HepG2 (cell line): ENCODE measurements around the gene TEKT2. TPM values are rescaled to one million over a fixed set of nuclear protein-coding genes. Genes with fewer than 3 reads are reported as not detected.

Source experiments
- ARID3A ChIP-seq: IDR thresholded peaks from 2 replicates; pipeline ENCODE4 v1.6.1; 2012; ENCODE audit warnings: low read depth, low read length, improper control_type of control experiment
- ASH2L ChIP-seq: fragments of 300-600, 200-600 bp; sonication (generic); IDR thresholded peaks from 2 replicates; pipeline ENCODE4 v1.7.0; 2017; ENCODE audit warnings: low read depth, mild to moderate bottlenecking, moderate library complexity, mixed read lengths, low read length; ENCODE audit not compliant: insufficient read length
- CREB3 ChIP-seq: sonication (generic); formaldehyde crosslinking; IDR thresholded peaks from 2 replicates; pipeline ENCODE4 v1.5.0; 2020; ENCODE audit warnings: missing genetic modification reagents
- ERF ChIP-seq: IDR thresholded peaks from 2 replicates; pipeline ENCODE4 v1.6.1; 2018; ENCODE audit warnings: missing biosample characterization, missing genetic modification reagents
- HDAC2 ChIP-seq: sonication (generic); formaldehyde crosslinking; IDR thresholded peaks from 2 replicates; pipeline ENCODE4 v1.4.0; 2020; ENCODE audit warnings: missing genetic modification reagents
- HDAC6 ChIP-seq: fragments of 200-600 bp; sonication (generic); IDR thresholded peaks from 2 replicates; pipeline ENCODE4 v1.7.0; 2017; ENCODE audit warnings: mild to moderate bottlenecking, antibody characterized with exemption, low read length, low read depth
- HES4 ChIP-seq: sonication (generic); formaldehyde crosslinking; IDR thresholded peaks from 2 replicates; pipeline ENCODE4 v1.9.0; 2021; ENCODE audit warnings: mild to moderate bottlenecking, missing genetic modification reagents, borderline replicate concordance
- IRX3 ChIP-seq: sonication (generic); formaldehyde crosslinking; IDR thresholded peaks from 2 replicates; pipeline ENCODE4 v1.8.1; 2023; ENCODE audit warnings: mild to moderate bottlenecking, low read depth, missing genetic modification reagents, borderline replicate concordance
- MXD1 ChIP-seq: sonication (generic); formaldehyde crosslinking; IDR thresholded peaks from 2 replicates; pipeline ENCODE4 v1.4.0; 2020; ENCODE audit warnings: mild to moderate bottlenecking, missing genetic modification reagents
- NCOA1 ChIP-seq: sonication (generic); formaldehyde crosslinking; IDR thresholded peaks from 2 replicates; pipeline ENCODE4 v1.9.0; 2021; ENCODE audit warnings: missing genetic modification reagents
- TBX2 ChIP-seq: sonication (generic); formaldehyde crosslinking; IDR thresholded peaks from 2 replicates; pipeline ENCODE4 v1.5.0; 2020; ENCODE audit warnings: missing genetic modification reagents, mild to moderate bottlenecking, borderline replicate concordance
- ZBTB34 ChIP-seq: sonication (generic); formaldehyde crosslinking; IDR thresholded peaks from 2 replicates; pipeline ENCODE4 v1.8.0; 2022; ENCODE audit warnings: mild to moderate bottlenecking, missing genetic modification reagents
- ZFYVE20 ChIP-seq: sonication (generic); formaldehyde crosslinking; IDR thresholded peaks from 2 replicates; pipeline ENCODE4 v1.8.0; 2023; ENCODE audit warnings: low read depth, mild to moderate bottlenecking, moderate library complexity, missing genetic modification reagents, borderline replicate concordance
- ZHX1 ChIP-seq: sonication (generic); formaldehyde crosslinking; IDR thresholded peaks from 2 replicates; pipeline ENCODE4 v1.8.1; 2022; ENCODE audit warnings: low read depth, mild to moderate bottlenecking, missing genetic modification reagents
- ZNF670 ChIP-seq: sonication (generic); formaldehyde crosslinking; IDR thresholded peaks from 2 replicates; pipeline ENCODE4 v1.8.0; 2022; ENCODE audit warnings: mild to moderate bottlenecking, missing genetic modification reagents, borderline replicate concordance
- polyA plus RNA-seq, 8 experiments: library from polyadenylated mRNA; depleted of rRNA in 3 of 8; stranded (reverse) in 7 of 8; unstranded in 1 of 8; fragments of >200 nt; fragmentation: Illumina TruSeq in 4 of 8; extraction: Trizol in 4 of 8; gene quantifications; 2 replicates each; pipeline versions ENCODE4 v1.2.1 to v1.2.3, GENCODE V29; 2011 to 2016; ENCODE audit warnings: low read depth in 4 of 8, missing spikeins in 1 of 8, mixed read lengths in 1 of 8; ENCODE audit not compliant: insufficient read depth in 1 of 8
- total RNA-seq, 5 experiments: library from RNA; depleted of rRNA; stranded (reverse); fragments of >200 nt; fragmentation: Illumina TruSeq; extraction: Trizol; gene quantifications; 2 replicates each; pipeline ENCODE4 v1.2.3, GENCODE V29; 2016; ENCODE audit warnings: low read depth in 1 of 5
- TF ChIP-seq, protein P1 (sequence below): sonication (generic); formaldehyde crosslinking; IDR thresholded peaks from 2 replicates; pipeline ENCODE4 v1.8.1; 2023; ENCODE audit warnings: missing genetic modification reagents, inconsistent platforms, borderline replicate concordance
- TF ChIP-seq, protein P2 (sequence below): sonication (generic); formaldehyde crosslinking; IDR thresholded peaks from 2 replicates; pipeline ENCODE4 v1.4.0; 2020; ENCODE audit warnings: mild to moderate bottlenecking, missing genetic modification reagents

TEKT2 gene
- total and polyA plus RNA-seq, 2 of the 13 experiments (the other 11 are each of a cell fraction or from before 2014, with no cell fraction given): 0.31 to 0.38 TPM

DNA sequence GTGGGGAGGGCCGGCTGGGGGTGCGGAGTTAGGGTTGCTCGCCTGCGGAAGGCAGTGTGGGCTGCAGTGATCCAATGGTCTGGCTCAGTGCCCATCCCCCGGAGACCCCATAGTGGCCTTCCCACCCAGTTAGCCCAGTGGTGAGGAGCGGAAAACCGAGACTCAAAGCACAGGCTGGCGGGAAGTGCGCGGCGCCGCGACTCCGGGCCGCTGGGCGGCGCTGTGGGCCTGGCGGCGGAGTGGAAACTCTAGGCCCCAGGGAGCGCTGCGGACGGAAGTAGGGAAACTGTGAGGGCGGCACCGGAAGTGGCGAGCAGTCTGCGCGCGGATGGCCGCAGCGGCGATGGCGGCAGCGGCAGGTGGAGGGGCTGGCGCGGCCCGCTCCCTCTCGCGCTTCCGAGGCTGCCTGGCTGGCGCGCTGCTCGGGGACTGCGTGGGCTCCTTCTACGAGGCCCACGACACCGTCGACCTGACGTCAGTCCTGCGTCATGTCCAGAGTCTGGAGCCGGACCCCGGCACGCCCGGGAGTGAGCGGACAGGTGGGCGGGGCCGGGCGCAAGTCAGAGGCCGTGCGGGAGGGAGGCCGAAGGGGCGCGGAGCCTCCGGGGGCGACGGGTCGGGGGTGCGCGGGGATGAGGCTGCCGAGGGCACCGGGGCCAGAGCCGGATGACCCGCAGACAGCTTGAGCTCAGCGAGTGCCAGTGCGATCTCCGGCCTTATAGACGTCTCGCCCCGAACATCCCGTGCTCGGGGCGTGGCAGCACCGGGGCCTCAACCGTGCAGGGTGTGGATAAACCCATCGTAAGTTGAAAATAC lies 4.9 kb downstream of the TEKT2 start, which contains the start of gene ADPRS (continued):
- TF ChIP-seq ZHX1 (CRISPR knock-in tag) (peak; percentile 89; the same call in 1 of the 2 replicates), ZFYVE20 (CRISPR knock-in tag) (peak; percentile 14; the same call in 1 of the 2 replicates), TBX2 (CRISPR knock-in tag) (peak; percentile 91), ZNF670 (CRISPR knock-in tag) (peak; percentile 81; the same call in 1 of the 2 replicates), IRX3 (CRISPR knock-in tag) (no peak), HDAC6 (no peak), MXD1 (CRISPR knock-in tag) (no peak), ZBTB34 (CRISPR knock-in tag) (no peak), HES4 (CRISPR knock-in tag) (peak; percentile 98), ASH2L (peak; percentile 97), NCOA1 (CRISPR knock-in tag) (peak; percentile 90), CREB3 (CRISPR knock-in tag) (peak; percentile 82; the same call in 1 of the 2 replicates), ERF (peak; percentile 93), ARID3A (no peak), HDAC2 (CRISPR knock-in tag) (peak; percentile 88)
- TF ChIP-seq, protein P1, sequence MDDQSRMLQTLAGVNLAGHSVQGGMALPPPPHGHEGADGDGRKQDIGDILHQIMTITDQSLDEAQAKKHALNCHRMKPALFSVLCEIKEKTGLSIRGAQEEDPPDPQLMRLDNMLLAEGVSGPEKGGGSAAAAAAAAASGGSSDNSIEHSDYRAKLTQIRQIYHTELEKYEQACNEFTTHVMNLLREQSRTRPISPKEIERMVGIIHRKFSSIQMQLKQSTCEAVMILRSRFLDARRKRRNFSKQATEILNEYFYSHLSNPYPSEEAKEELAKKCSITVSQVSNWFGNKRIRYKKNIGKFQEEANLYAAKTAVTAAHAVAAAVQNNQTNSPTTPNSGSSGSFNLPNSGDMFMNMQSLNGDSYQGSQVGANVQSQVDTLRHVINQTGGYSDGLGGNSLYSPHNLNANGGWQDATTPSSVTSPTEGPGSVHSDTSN: 0 out of 2 replicates have a peak, but pooled peaks have one; percentile 43
- TF ChIP-seq, protein P2, sequence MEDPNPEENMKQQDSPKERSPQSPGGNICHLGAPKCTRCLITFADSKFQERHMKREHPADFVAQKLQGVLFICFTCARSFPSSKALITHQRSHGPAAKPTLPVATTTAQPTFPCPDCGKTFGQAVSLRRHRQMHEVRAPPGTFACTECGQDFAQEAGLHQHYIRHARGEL: no peak
